Fibroblast of skin of left quadriceps (primary cell): ENCODE data around the gene PRLHR.

Experiments used
- DNase-seq, 2 experiments: peaks; one replicate each; pipeline ENCODE4 v3.0.0-alpha.2; 2013; ENCODE audit warnings: low read depth in 2 of 2

The PRLHR gene

GRCh38 chr10:118587881-118588651 lies 7.4 kb downstream of the PRLHR start:
- DNase-seq, result no peak

- DNase-seq, result no peak
Observed at GRCh38 chr10:118586911-118587310, 8.5 kb downstream of the PRLHR start.

GRCh38 chr10:118585794-118586193 lies 9.7 kb downstream of the PRLHR start:
- no peak for DNase-seq

- DNase-seq, result no peak
Observed at GRCh38 chr10:118585234-118585633, 10.2 kb downstream of the PRLHR start.

- peak; percentile 51 to 53 for DNase-seq
Observed at GRCh38 chr10:118584181-118584954, 11.1 kb downstream of the PRLHR start.

- DNase-seq, result no peak
Observed at GRCh38 chr10:118583611-118584010, 11.8 kb downstream of the PRLHR start.

GRCh38 chr10:118582511-118582910 lies 12.9 kb downstream of the PRLHR start:
- DNase-seq, result no peak

GRCh38 chr10:118581340-118581739 lies 14.1 kb downstream of the PRLHR start:
- no peak for DNase-seq

GRCh38 chr10:118580702-118581101 lies 14.7 kb downstream of the PRLHR start:
- no peak for DNase-seq

GRCh38 chr10:118573512-118573911 lies 21.9 kb downstream of the PRLHR start:
- no peak for DNase-seq

- no peak for DNase-seq
Observed at GRCh38 chr10:118572256-118573041, 23.0 kb downstream of the PRLHR start.

GRCh38 chr10:118571123-118571522 lies 24.3 kb downstream of the PRLHR start:
- DNase-seq, result no peak

GRCh38 chr10:118570591-118570990 lies 24.9 kb downstream of the PRLHR start:
- no peak for DNase-seq

GRCh38 chr10:118569882-118570252 lies 25.6 kb downstream of the PRLHR start:
- no peak for DNase-seq

- no peak for DNase-seq
Observed at GRCh38 chr10:118569241-118569881, 26.1 kb downstream of the PRLHR start.

GRCh38 chr10:118568327-118568848 lies 27.1 kb downstream of the PRLHR start:
- peak; percentile 42 to 43 for DNase-seq

GRCh38 chr10:118567701-118568248 lies 27.7 kb downstream of the PRLHR start:
- no peak for DNase-seq

GRCh38 chr10:118566911-118567310 lies 28.5 kb downstream of the PRLHR start:
- DNase-seq, result no peak

GRCh38 chr10:118565301-118566075 lies 30.0 kb downstream of the PRLHR start:
- no peak for DNase-seq

- no peak for DNase-seq
Observed at GRCh38 chr10:118564652-118565051, 30.8 kb downstream of the PRLHR start.

GRCh38 chr10:118564114-118564513 lies 31.3 kb downstream of the PRLHR start:
- no peak for DNase-seq
